ENCODE data around the gene GRIK4.

The GRIK4 gene

DNA sequence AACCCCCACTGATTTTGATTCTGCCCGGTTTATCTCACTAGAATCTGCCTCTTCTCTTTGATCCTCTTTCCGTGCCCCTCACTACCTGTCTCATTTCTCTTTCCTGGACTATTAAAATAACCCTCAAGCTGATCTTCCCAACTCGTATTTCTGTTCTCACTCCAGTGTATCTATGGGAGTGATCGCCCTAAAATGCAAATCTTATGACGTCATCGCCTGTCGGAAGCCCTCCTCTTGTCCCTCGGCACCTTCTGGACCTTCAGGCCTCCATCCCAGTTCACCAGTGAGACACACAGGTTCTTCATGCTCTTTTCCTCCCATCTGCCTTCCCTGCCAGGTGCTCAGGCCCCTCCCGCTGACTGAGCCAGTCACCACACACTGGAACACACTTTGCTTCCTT lies 277.8 kb downstream of the GRIK4 start:
- H4K20me1 ChIP-seq = no peaks in the 10 kb centered on the region
- TF ChIP-seq Cebpa-rat (IDR thresholded peaks at IDR 0.05) = no peak
- no peaks in the 10 kb centered on the region for H3K36me3 ChIP-seq
- H3K27ac ChIP-seq = no peak overlapping the region
- H3K4me3 ChIP-seq = no peak overlapping the region
- no peak overlapping the region for H3K9ac ChIP-seq
- no peaks in the 10 kb centered on the region for H3K9me3 ChIP-seq (replicated peaks in 1 of 11)
- H3K27me3 ChIP-seq = no peaks in the 10 kb centered on the region
- no peaks in the 10 kb centered on the region for H3K4me1 ChIP-seq
- H3K4me2 ChIP-seq = no peak overlapping the region

DNA sequence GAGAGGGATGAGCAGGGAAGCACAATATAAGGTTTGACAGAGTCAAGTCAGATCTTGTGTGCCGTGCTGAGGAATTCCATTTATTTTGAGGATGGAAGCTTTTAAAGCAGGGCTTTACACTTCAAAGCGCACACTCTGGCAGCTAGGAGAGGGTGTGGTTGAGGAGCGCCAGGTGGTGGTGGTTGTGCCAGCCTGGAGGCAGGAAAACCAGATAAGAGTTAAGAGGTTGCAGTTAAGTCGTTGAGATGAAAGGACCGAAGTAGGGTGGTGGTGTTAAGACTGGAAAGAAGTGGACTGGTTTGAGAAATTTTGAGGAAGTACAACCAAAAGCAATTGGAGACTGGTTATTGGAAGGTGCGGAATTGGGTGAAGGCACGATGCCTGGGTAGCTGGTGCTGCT lies 280.8 kb downstream of the GRIK4 start:
- no peak overlapping the region for H3K27ac ChIP-seq

GRCh38 chr11:120793150-120793549 lies 281.6 kb downstream of the GRIK4 start:
- H3K4me3 ChIP-seq = no peak overlapping the region
- H3K27ac ChIP-seq = no peak overlapping the region
- no peak overlapping the region for H3K4me2 ChIP-seq
- no peaks in the 10 kb centered on the region for H4K20me1 ChIP-seq
- no peaks in the 10 kb centered on the region for H3K4me1 ChIP-seq
- no peak for TF ChIP-seq Cebpa-rat (IDR thresholded peaks at IDR 0.05)
- H3K27me3 ChIP-seq = no peaks in the 10 kb centered on the region
- no peak overlapping the region for H3K9ac ChIP-seq
- no peaks in the 10 kb centered on the region for H3K36me3 ChIP-seq
- no peaks in the 10 kb centered on the region for H3K9me3 ChIP-seq (replicated peaks in 1 of 11)

More for the DNA sequence above, 280.8 kb downstream of the GRIK4 start:
- Histone ChIP-seq H3K4me3 (no peak overlapping the region), H3K9ac (no peak overlapping the region), H4K20me1 (no peaks in the 10 kb centered on the region), H3K9me3 (replicated peaks in 1 of 11) (no peaks in the 10 kb centered on the region), H3K27me3 (no peaks in the 10 kb centered on the region), H3K4me1 (no peaks in the 10 kb centered on the region), H3K36me3 (no peaks in the 10 kb centered on the region), H3K4me2 (no peak overlapping the region)
- TF ChIP-seq Cebpa-rat (IDR thresholded peaks at IDR 0.05) = no peak

- Histone ChIP-seq H3K9me3 (replicated peaks in 1 of 11) (no peaks in the 10 kb centered on the region), H3K27me3 (no peaks in the 10 kb centered on the region), H3K4me3 (no peak overlapping the region), H4K20me1 (no peaks in the 10 kb centered on the region), H3K36me3 (no peaks in the 10 kb centered on the region), H3K9ac (no peak overlapping the region), H3K27ac (no peak overlapping the region), H3K4me2 (no peak overlapping the region), H3K4me1 (no peaks in the 10 kb centered on the region)
- TF ChIP-seq Cebpa-rat (IDR thresholded peaks at IDR 0.05) = no peak
Observed at GRCh38 chr11:120793806-120794479, 282.4 kb downstream of the GRIK4 start.

- Histone ChIP-seq H3K4me1 (no peaks in the 10 kb centered on the region), H3K9me3 (replicated peaks in 1 of 11) (no peaks in the 10 kb centered on the region), H3K4me3 (no peak overlapping the region), H3K9ac (no peak overlapping the region), H3K4me2 (no peak overlapping the region), H3K27me3 (no peaks in the 10 kb centered on the region), H4K20me1 (no peaks in the 10 kb centered on the region), H3K36me3 (no peaks in the 10 kb centered on the region), H3K27ac (no peak overlapping the region)
- no peak for TF ChIP-seq Cebpa-rat (IDR thresholded peaks at IDR 0.05)
Observed at GRCh38 chr11:120794748-120795147, 283.2 kb downstream of the GRIK4 start.

- Histone ChIP-seq H3K9me3 (replicated peaks in 1 of 11) (no peaks in the 10 kb centered on the region), H3K27me3 (no peaks in the 10 kb centered on the region), H4K20me1 (no peaks in the 10 kb centered on the region), H3K4me1 (no peaks in the 10 kb centered on the region), H3K27ac (no peak overlapping the region), H3K36me3 (no peaks in the 10 kb centered on the region), H3K9ac (no peak overlapping the region), H3K4me2 (no peak overlapping the region), H3K4me3 (no peak overlapping the region)
- TF ChIP-seq Cebpa-rat (IDR thresholded peaks at IDR 0.05) = no peak
Observed at GRCh38 chr11:120795185-120795584, 283.6 kb downstream of the GRIK4 start.

- Histone ChIP-seq H3K27ac (no peak overlapping the region), H4K20me1 (no peaks in the 10 kb centered on the region), H3K4me1 (no peaks in the 10 kb centered on the region), H3K9ac (no peak overlapping the region), H3K36me3 (no peaks in the 10 kb centered on the region), H3K27me3 (no peaks in the 10 kb centered on the region), H3K9me3 (replicated peaks in 1 of 11) (no peaks in the 10 kb centered on the region), H3K4me3 (no peak overlapping the region), H3K4me2 (no peak overlapping the region)
- TF ChIP-seq Cebpa-rat (IDR thresholded peaks at IDR 0.05) = no peak
Observed at GRCh38 chr11:120797143-120797542, 285.6 kb downstream of the GRIK4 start.

GRCh38 chr11:120798854-120799253 lies 287.3 kb downstream of the GRIK4 start:
- no peak overlapping the region for H3K9ac ChIP-seq
- no peaks in the 10 kb centered on the region for H4K20me1 ChIP-seq
- H3K4me2 ChIP-seq = no peak overlapping the region
- no peak overlapping the region for H3K27ac ChIP-seq
- no peaks in the 10 kb centered on the region for H3K36me3 ChIP-seq
- H3K27me3 ChIP-seq = no peaks in the 10 kb centered on the region
- no peaks in the 10 kb centered on the region for H3K9me3 ChIP-seq (replicated peaks in 1 of 11)
- no peaks in the 10 kb centered on the region for H3K4me1 ChIP-seq
- no peak for TF ChIP-seq Cebpa-rat (IDR thresholded peaks at IDR 0.05)
- H3K4me3 ChIP-seq = no peak overlapping the region

DNA sequence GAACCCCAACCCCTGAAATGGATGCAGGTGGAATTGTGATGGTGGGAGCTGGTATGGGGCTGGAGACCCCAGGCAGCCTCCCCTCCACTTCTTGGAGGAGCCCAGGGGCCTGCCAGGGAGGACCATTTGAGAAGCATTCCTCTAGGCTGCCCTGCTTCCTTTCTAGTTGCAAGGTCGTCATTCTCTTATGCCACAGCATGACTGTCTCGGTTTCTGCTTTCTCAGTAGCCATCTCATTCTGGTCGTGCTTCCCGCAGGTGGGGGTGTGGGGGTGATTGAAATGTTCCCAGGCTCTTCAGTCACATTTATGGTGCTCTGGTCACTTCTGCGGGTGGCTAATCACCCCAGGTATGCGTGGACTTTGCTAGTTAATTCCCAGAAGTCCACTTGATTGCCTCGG lies 288.7 kb downstream of the GRIK4 start:
- Histone ChIP-seq H3K9ac (no peak overlapping the region), H3K4me1 (no peaks in the 10 kb centered on the region), H3K4me2 (no peak overlapping the region), H3K4me3 (no peak overlapping the region), H3K36me3 (no peaks in the 10 kb centered on the region), H4K20me1 (no peaks in the 10 kb centered on the region), H3K27me3 (no peaks in the 10 kb centered on the region), H3K27ac (no peak overlapping the region), H3K9me3 (replicated peaks in 1 of 11) (no peaks in the 10 kb centered on the region)
- no peak for TF ChIP-seq Cebpa-rat (IDR thresholded peaks at IDR 0.05)

DNA sequence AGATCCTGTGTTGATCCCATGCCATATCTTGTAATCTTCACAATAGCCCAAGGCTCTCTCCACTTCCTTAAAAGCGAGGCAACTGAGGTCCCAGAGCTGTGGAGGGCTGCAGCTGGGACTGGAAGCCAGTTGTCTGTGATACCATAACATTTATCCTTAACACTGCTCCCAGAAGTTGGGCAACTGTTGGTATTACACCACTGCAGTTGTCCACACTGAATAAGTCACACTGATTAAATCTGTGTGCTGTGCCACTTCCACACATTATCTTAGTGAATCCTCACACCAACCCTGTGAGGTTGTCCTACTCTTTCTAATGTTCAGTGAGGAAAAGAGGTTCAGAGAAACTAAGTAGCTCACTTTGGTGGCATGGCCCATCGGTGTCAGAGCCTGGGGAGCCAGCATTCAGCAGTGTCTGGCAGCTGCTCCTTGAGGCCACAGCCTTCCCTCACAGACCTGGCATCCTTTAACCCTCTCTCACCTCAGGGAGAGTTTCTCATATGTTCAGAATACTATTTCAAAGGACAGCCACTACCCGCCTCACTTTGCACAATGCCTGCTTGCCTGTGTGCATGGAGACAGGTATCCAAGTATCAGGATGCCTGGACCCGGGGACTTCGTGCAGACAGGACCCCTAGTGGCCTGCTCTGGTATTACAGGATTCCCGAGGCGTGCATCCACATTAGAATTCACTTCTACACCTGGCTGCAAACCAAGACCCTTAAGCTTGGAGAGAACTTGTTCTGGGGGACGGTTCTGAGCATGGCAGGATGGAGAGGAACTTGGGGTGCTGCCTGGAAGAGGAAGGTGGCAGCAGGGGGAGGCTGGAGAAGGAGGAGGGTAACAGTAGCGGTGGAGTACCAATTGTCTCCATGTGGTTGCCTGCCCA lies 290.5 kb downstream of the GRIK4 start:
- no peak for TF ChIP-seq Cebpa-rat (IDR thresholded peaks at IDR 0.05)
- no peak overlapping the region for H3K4me2 ChIP-seq
- H3K4me1 ChIP-seq = peaks cover 7 to 18% (median 16%) of the 10 kb centered on the region in 10 experiments
- no peak overlapping the region for H3K4me3 ChIP-seq
- no peaks in the 10 kb centered on the region for H3K36me3 ChIP-seq
- H4K20me1 ChIP-seq = no peaks in the 10 kb centered on the region
- no peak overlapping the region for H3K9ac ChIP-seq
- H3K27me3 ChIP-seq = no peaks in the 10 kb centered on the region
- H3K9me3 ChIP-seq (replicated peaks in 1 of 11) = no peaks in the 10 kb centered on the region
- H3K27ac ChIP-seq = no peak overlapping the region
